H1 (cell line): ENCODE results near the gene ADGRA3. TPM values are rescaled to one million over a fixed set of nuclear protein-coding genes. Genes with fewer than 3 reads are reported as not detected.

ENCODE experiments used
- ASH2L ChIP-seq: fragments of 200-600, 300-600 bp; sonication (generic); IDR thresholded peaks from one replicate; pipeline ENCODE4 v1.7.1; 2017; ENCODE audit warnings: low read length
- CHD1 ChIP-seq: IDR thresholded peaks from 2 replicates; pipeline ENCODE4 v1.6.1; 2012; ENCODE audit warnings: low read depth, low read length, improper control_type of control experiment
- CHD2 ChIP-seq: IDR thresholded peaks from 2 replicates; pipeline ENCODE4 v1.6.1; 2012; ENCODE audit warnings: low read length, improper control_type of control experiment
- CREB1 ChIP-seq: IDR thresholded peaks from 2 replicates; pipeline ENCODE4 v1.6.1; 2012; ENCODE audit warnings: inconsistent platforms
- JUND ChIP-seq: IDR thresholded peaks from 2 replicates; pipeline ENCODE4 v1.6.1; 2011; ENCODE audit warnings: mild to moderate bottlenecking, improper control_type of control experiment, low read length
- KDM1A ChIP-seq: fragments of 200-600, 300-600 bp; sonication (generic); IDR thresholded peaks from 2 replicates; pipeline ENCODE4 v1.7.1; 2016; ENCODE audit warnings: mild to moderate bottlenecking, low read length, borderline replicate concordance
- POLR2AphosphoS5 ChIP-seq: IDR thresholded peaks from 2 replicates; pipeline ENCODE4 v1.6.1; 2011; ENCODE audit warnings: low read depth, low read length
- SIN3A ChIP-seq, 2 experiments: IDR thresholded peaks in 1 of 2; conservative IDR thresholded peaks in 1 of 2; 2 replicates each; pipeline ENCODE4 v1.6.1; 2011 to 2012; ENCODE audit warnings: low read length in 2 of 2, improper control_type of control experiment in 1 of 2, low read depth in 1 of 2, mild to moderate bottlenecking in 1 of 2
- SP1 ChIP-seq: IDR thresholded peaks from 2 replicates; pipeline ENCODE4 v1.6.1; 2011; ENCODE audit warnings: low read depth, low read length
- SP2 ChIP-seq: IDR thresholded peaks from 2 replicates; pipeline ENCODE4 v1.6.1; 2012; ENCODE audit warnings: mild to moderate bottlenecking, low read length, inconsistent platforms
- SRF ChIP-seq: IDR thresholded peaks from 2 replicates; pipeline ENCODE4 v1.6.1; 2011; ENCODE audit warnings: mild to moderate bottlenecking, low read depth, low read length, moderate library complexity
- polyA plus RNA-seq, 7 experiments: library from polyadenylated mRNA; depleted of rRNA in 3 of 7; stranded (reverse) in 5 of 7; unstranded in 2 of 7; fragments of >200 nt in 5 of 7; fragments of 200-250 nt in 2 of 7; gene quantifications; 1 replicate in 5 of 7; 2 replicates in 1 of 7; 4 replicates in 1 of 7; pipeline versions ENCODE4 v1.2.1 to v1.2.3, GENCODE V29; 2011 to 2013; ENCODE audit warnings: missing spikeins in 2 of 7, mixed read lengths in 2 of 7
- total RNA-seq: library from RNA; stranded (reverse); fragmentation: NEBNext Ultra II Directional; extraction: Animal tissue kit (Norgen Biotek cat#: 25700); gene quantifications from 2 replicates; pipeline ENCODE4 v1.2.1, GENCODE V29; 2021
- TF ChIP-seq, protein P1 (sequence below): fragments of 300-600 bp; sonication (generic); IDR thresholded peaks from 2 replicates; pipeline ENCODE4 v1.7.1; 2012; ENCODE audit warnings: low read length, moderate library complexity, mild to moderate bottlenecking, inconsistent platforms; ENCODE audit not compliant: insufficient replicate concordance

Gene ADGRA3
- total and polyA plus RNA-seq, 2 of the 8 experiments (the other 6 are each of a cell fraction or from before 2014, with no cell fraction given) = 31.5 to 63.0 TPM

DNA sequence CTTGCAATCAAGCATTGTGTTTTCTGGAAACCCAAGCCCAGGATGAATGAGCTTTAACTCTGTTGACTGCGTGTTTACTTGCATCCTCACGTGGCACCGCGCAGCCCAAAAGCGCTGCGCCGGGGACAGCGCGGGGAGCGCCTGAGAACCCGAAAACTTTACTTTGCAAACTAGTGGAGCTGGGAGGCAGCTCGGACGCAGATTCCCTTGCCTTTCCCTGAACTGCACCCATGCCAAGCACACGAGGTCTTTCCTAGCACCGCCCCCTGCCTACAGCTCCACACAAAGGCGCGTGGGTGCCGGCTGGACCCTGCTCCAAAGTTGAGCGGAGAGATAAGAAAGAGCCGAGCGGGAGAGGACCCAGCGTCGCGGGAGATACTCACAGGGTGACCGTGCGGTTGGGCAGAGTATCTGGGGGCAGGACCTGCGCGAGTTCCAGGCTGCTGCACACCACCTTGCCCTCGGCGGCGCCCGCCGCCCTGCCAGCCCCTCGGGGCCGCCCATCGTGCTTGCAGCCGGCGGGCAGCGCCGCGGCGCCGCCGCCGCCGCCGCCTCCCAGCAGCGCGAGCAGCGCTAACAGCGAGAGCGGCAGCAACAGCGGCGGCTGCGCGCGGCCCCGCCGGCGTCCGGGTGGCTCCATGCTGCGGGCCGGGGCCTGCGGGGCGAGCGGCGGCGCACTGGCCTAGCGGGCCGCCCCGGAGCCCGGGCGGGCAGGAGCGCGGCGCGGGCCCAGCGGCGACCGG is 550 bp downstream of the ADGRA3 start (continued):
- TF ChIP-seq, protein P1, sequence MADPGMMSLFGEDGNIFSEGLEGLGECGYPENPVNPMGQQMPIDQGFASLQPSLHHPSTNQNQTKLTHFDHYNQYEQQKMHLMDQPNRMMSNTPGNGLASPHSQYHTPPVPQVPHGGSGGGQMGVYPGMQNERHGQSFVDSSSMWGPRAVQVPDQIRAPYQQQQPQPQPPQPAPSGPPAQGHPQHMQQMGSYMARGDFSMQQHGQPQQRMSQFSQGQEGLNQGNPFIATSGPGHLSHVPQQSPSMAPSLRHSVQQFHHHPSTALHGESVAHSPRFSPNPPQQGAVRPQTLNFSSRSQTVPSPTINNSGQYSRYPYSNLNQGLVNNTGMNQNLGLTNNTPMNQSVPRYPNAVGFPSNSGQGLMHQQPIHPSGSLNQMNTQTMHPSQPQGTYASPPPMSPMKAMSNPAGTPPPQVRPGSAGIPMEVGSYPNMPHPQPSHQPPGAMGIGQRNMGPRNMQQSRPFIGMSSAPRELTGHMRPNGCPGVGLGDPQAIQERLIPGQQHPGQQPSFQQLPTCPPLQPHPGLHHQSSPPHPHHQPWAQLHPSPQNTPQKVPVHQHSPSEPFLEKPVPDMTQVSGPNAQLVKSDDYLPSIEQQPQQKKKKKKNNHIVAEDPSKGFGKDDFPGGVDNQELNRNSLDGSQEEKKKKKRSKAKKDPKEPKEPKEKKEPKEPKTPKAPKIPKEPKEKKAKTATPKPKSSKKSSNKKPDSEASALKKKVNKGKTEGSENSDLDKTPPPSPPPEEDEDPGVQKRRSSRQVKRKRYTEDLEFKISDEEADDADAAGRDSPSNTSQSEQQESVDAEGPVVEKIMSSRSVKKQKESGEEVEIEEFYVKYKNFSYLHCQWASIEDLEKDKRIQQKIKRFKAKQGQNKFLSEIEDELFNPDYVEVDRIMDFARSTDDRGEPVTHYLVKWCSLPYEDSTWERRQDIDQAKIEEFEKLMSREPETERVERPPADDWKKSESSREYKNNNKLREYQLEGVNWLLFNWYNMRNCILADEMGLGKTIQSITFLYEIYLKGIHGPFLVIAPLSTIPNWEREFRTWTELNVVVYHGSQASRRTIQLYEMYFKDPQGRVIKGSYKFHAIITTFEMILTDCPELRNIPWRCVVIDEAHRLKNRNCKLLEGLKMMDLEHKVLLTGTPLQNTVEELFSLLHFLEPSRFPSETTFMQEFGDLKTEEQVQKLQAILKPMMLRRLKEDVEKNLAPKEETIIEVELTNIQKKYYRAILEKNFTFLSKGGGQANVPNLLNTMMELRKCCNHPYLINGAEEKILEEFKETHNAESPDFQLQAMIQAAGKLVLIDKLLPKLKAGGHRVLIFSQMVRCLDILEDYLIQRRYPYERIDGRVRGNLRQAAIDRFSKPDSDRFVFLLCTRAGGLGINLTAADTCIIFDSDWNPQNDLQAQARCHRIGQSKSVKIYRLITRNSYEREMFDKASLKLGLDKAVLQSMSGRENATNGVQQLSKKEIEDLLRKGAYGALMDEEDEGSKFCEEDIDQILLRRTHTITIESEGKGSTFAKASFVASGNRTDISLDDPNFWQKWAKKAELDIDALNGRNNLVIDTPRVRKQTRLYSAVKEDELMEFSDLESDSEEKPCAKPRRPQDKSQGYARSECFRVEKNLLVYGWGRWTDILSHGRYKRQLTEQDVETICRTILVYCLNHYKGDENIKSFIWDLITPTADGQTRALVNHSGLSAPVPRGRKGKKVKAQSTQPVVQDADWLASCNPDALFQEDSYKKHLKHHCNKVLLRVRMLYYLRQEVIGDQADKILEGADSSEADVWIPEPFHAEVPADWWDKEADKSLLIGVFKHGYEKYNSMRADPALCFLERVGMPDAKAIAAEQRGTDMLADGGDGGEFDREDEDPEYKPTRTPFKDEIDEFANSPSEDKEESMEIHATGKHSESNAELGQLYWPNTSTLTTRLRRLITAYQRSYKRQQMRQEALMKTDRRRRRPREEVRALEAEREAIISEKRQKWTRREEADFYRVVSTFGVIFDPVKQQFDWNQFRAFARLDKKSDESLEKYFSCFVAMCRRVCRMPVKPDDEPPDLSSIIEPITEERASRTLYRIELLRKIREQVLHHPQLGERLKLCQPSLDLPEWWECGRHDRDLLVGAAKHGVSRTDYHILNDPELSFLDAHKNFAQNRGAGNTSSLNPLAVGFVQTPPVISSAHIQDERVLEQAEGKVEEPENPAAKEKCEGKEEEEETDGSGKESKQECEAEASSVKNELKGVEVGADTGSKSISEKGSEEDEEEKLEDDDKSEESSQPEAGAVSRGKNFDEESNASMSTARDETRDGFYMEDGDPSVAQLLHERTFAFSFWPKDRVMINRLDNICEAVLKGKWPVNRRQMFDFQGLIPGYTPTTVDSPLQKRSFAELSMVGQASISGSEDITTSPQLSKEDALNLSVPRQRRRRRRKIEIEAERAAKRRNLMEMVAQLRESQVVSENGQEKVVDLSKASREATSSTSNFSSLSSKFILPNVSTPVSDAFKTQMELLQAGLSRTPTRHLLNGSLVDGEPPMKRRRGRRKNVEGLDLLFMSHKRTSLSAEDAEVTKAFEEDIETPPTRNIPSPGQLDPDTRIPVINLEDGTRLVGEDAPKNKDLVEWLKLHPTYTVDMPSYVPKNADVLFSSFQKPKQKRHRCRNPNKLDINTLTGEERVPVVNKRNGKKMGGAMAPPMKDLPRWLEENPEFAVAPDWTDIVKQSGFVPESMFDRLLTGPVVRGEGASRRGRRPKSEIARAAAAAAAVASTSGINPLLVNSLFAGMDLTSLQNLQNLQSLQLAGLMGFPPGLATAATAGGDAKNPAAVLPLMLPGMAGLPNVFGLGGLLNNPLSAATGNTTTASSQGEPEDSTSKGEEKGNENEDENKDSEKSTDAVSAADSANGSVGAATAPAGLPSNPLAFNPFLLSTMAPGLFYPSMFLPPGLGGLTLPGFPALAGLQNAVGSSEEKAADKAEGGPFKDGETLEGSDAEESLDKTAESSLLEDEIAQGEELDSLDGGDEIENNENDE = no peak
- no peak for TF ChIP-seq SP2
- TF ChIP-seq CREB1 = no peak
- no peak for TF ChIP-seq KDM1A
- no peak for TF ChIP-seq CHD2
- no peak for TF ChIP-seq SRF
- peak in 1 of 2 experiments; percentile 55; a peak in 1 of 4 replicates for TF ChIP-seq SIN3A (conservative IDR thresholded peaks at IDR 0.05 in 1 of 2, IDR thresholded peaks at IDR 0.05 in 1 of 2; ENCODE audit: low read depth in 1 of 2, low read length in 2 of 2)
- TF ChIP-seq CHD1 = no peak
- TF ChIP-seq POLR2AphosphoS5 = peak; percentile 90
- no peak for TF ChIP-seq JUND
- TF ChIP-seq SP1 = no peak
- TF ChIP-seq ASH2L = peak; percentile 64
